Measurements from ENCODE around the gene ARHGEF17.
A peak's percentile ranks its signal among the peaks of the same experiment; 100 is the strongest.

Gene ARHGEF17

GRCh38 chr11:73409431-73409830, 101.4 kb downstream of the ARHGEF17 start:
- no peaks in the 10 kb centered on the region for H3K27me3 Mint-ChIP-seq
- no peak for ATAC-seq
- no peaks in the 10 kb centered on the region for H3K9me3 Mint-ChIP-seq
- peaks cover 6% of the 10 kb centered on the region for H3K4me1 Mint-ChIP-seq
- H3K4me3 Mint-ChIP-seq: no peak overlapping the region
- peak overlapping the region; percentile 9 for H3K27ac Mint-ChIP-seq
- H3K36me3 Mint-ChIP-seq: peaks cover 40% of the 10 kb centered on the region

GRCh38 chr11:73410627-73411026, 102.6 kb downstream of the ARHGEF17 start:
- Mint-ChIP-seq H3K36me3 (peaks cover 35% of the 10 kb centered on the region), H3K9me3 (no peaks in the 10 kb centered on the region), H3K4me3 (no peak overlapping the region), H3K27ac (no peak overlapping the region), H3K27me3 (no peaks in the 10 kb centered on the region), H3K4me1 (peaks cover 6% of the 10 kb centered on the region)
- no peak for ATAC-seq

GRCh38 chr11:73411031-73411430, 103.0 kb downstream of the ARHGEF17 start:
- Mint-ChIP-seq H3K4me3 (no peak overlapping the region), H3K27ac (no peak overlapping the region), H3K9me3 (no peaks in the 10 kb centered on the region), H3K4me1 (peaks cover 6% of the 10 kb centered on the region), H3K36me3 (peaks cover 34% of the 10 kb centered on the region), H3K27me3 (no peaks in the 10 kb centered on the region)
- no peak for ATAC-seq

GRCh38 chr11:73412308-73412707, 104.2 kb downstream of the ARHGEF17 start:
- H3K36me3 Mint-ChIP-seq: peaks cover 36% of the 10 kb centered on the region
- no peaks in the 10 kb centered on the region for H3K9me3 Mint-ChIP-seq
- ATAC-seq: no peak
- H3K27me3 Mint-ChIP-seq: no peaks in the 10 kb centered on the region
- H3K27ac Mint-ChIP-seq: peak overlapping the region; percentile 3
- no peak overlapping the region for H3K4me3 Mint-ChIP-seq
- peaks cover 13% of the 10 kb centered on the region for H3K4me1 Mint-ChIP-seq

- H3K27ac Mint-ChIP-seq: peak overlapping the region; percentile 3
- peaks cover 13% of the 10 kb centered on the region for H3K4me1 Mint-ChIP-seq
- ATAC-seq: no peak
- no peak overlapping the region for H3K4me3 Mint-ChIP-seq
- no peaks in the 10 kb centered on the region for H3K27me3 Mint-ChIP-seq
- H3K9me3 Mint-ChIP-seq: peaks cover 1% of the 10 kb centered on the region
- H3K36me3 Mint-ChIP-seq: peaks cover 33% of the 10 kb centered on the region
Observed at GRCh38 chr11:73413256-73413655, 105.2 kb downstream of the ARHGEF17 start.

- H3K36me3 Mint-ChIP-seq: peaks cover 38% of the 10 kb centered on the region
- no peak for ATAC-seq
- no peak overlapping the region for H3K27ac Mint-ChIP-seq
- H3K27me3 Mint-ChIP-seq: no peaks in the 10 kb centered on the region
- H3K4me1 Mint-ChIP-seq: peaks cover 13% of the 10 kb centered on the region
- peaks cover 2% of the 10 kb centered on the region for H3K9me3 Mint-ChIP-seq
- no peak overlapping the region for H3K4me3 Mint-ChIP-seq
Observed at GRCh38 chr11:73414977-73415651, 107.0 kb downstream of the ARHGEF17 start.

GRCh38 chr11:73415854-73416615, 108.0 kb downstream of the ARHGEF17 start:
- peaks cover 13% of the 10 kb centered on the region for H3K4me1 Mint-ChIP-seq
- no peaks in the 10 kb centered on the region for H3K27me3 Mint-ChIP-seq
- H3K36me3 Mint-ChIP-seq: peaks cover 38% of the 10 kb centered on the region
- no peak overlapping the region for H3K4me3 Mint-ChIP-seq
- H3K9me3 Mint-ChIP-seq: peaks cover 2% of the 10 kb centered on the region
- no peak for ATAC-seq
- H3K27ac Mint-ChIP-seq: no peak overlapping the region

- Mint-ChIP-seq H3K4me1 (peaks cover 13% of the 10 kb centered on the region), H3K27me3 (no peaks in the 10 kb centered on the region), H3K4me3 (no peak overlapping the region), H3K27ac (no peak overlapping the region), H3K9me3 (peaks cover 2% of the 10 kb centered on the region), H3K36me3 (peaks cover 43% of the 10 kb centered on the region)
- no peak for ATAC-seq
Observed at GRCh38 chr11:73416786-73417185, 108.7 kb downstream of the ARHGEF17 start.
